Sciatic nerve (tissue), 2 donors: ENCODE results near the gene GAB1. TPM values are rescaled to one million over a fixed set of nuclear protein-coding genes. Genes with fewer than 3 reads are reported as not detected.

Experiments used
- ATAC-seq: fragments of 200-7000 bp; cut with Tn5 transposase; one replicate; pipeline ENCODE4 v1.9.1; 2020; ENCODE audit warnings: mild to moderate bottlenecking, moderate library complexity
- DNase-seq: peaks from one replicate; pipeline ENCODE4 v3.0.0-alpha.2; 2020; ENCODE audit warnings: low spot score
- intact Hi-C: fragments of 100-400 bp; cut with DNase I; formaldehyde crosslinking; loops from one replicate; pipeline ENCODE4 v1.14.2; 2022
- total RNA-seq: library from RNA; stranded (reverse); fragmentation: NEBNext Ultra II Directional; extraction: Animal tissue kit (Norgen Biotek cat#: 25700); gene quantifications from one replicate; pipeline ENCODE4 v1.2.1, GENCODE V29; 2021
- donor health status: DM: no; HTN: no; CAD: no.
- donor health status: DM: no; HTN: no; CAD: no.

GAB1 gene
- total RNA-seq, result 279 TPM

GRCh38 chr4:143336781-143337599 is at the start of gene GAB1:
TSS of gene GAB1 (plus strand) at chr4:143336876. CDS start at chr4:143337189, 313 bp downstream.
- DNase-seq, result peak; percentile 86
- intact Hi-C loops, result loop anchor here (5.0 to 10.0 kb wide), 2 partner anchors 142 to 145 kb away; no protein-coding TSS in a partner anchor
- peak; percentile 48 for ATAC-seq

- no peak for DNase-seq
- intact Hi-C loops, result no loop called here
- ATAC-seq, result no peak
Measured at GRCh38 chr4:143287572-143287923, 49.1 kb upstream of the GAB1 start.

GRCh38 chr4:143288171-143288570 is 48.5 kb upstream of the GAB1 start:
- intact Hi-C loops, result no loop called here
- ATAC-seq (no peak), DNase-seq (no peak)

GRCh38 chr4:143289370-143289769 is 47.3 kb upstream of the GAB1 start:
- intact Hi-C loops, result no loop called here
- ATAC-seq (no peak), DNase-seq (no peak)

GRCh38 chr4:143291314-143291713 is 45.4 kb upstream of the GAB1 start:
- ATAC-seq, result no peak
- DNase-seq, result no peak
- intact Hi-C loops, result no loop called here

GRCh38 chr4:143292858-143293257 is 43.8 kb upstream of the GAB1 start:
- no peak for ATAC-seq
- intact Hi-C loops, result no loop called here
- no peak for DNase-seq

- intact Hi-C loops, result no loop called here
- peak; percentile 81 for DNase-seq
- peak; percentile 87 for ATAC-seq
Measured at GRCh38 chr4:143294310-143294709, 42.4 kb upstream of the GAB1 start.

GRCh38 chr4:143294710-143295275 is 41.9 kb upstream of the GAB1 start:
- no peak for DNase-seq
- ATAC-seq, result peak; percentile 33
- intact Hi-C loops, result no loop called here

- ATAC-seq, result no peak
- intact Hi-C loops, result no loop called here
- no peak for DNase-seq
Measured at GRCh38 chr4:143296397-143297067, 40.1 kb upstream of the GAB1 start.

GRCh38 chr4:143300860-143301259 is 35.8 kb upstream of the GAB1 start:
- ATAC-seq (no peak), DNase-seq (no peak)
- intact Hi-C loops, result no loop called here

- intact Hi-C loops, result no loop called here
- no peak for DNase-seq
- peak; percentile 41 for ATAC-seq
Measured at GRCh38 chr4:143302536-143302935, 34.1 kb upstream of the GAB1 start.

GRCh38 chr4:143306788-143307187 is 29.9 kb upstream of the GAB1 start:
- ATAC-seq (no peak), DNase-seq (no peak)
- intact Hi-C loops, result no loop called here

GRCh38 chr4:143307531-143307930 is 29.1 kb upstream of the GAB1 start:
- DNase-seq (no peak), ATAC-seq (peak; percentile 45)
- intact Hi-C loops, result no loop called here

- DNase-seq, result no peak
- no peak for ATAC-seq
- intact Hi-C loops, result no loop called here
Measured at GRCh38 chr4:143308377-143308776, 28.3 kb upstream of the GAB1 start.

GRCh38 chr4:143311924-143312323 is 24.8 kb upstream of the GAB1 start:
- ATAC-seq, result no peak
- intact Hi-C loops, result no loop called here

GRCh38 chr4:143313521-143313920 is 23.2 kb upstream of the GAB1 start:
- intact Hi-C loops, result no loop called here
- no peak for DNase-seq
- no peak for ATAC-seq

More at GRCh38 chr4:143311924-143312323, 24.8 kb upstream of the GAB1 start:
- no peak for DNase-seq

GRCh38 chr4:143313996-143314395 is 22.7 kb upstream of the GAB1 start:
- ATAC-seq (peak; percentile 50), DNase-seq (no peak)
- intact Hi-C loops, result no loop called here

- ATAC-seq (peak; percentile 50), DNase-seq (no peak)
- intact Hi-C loops, result no loop called here
Measured at GRCh38 chr4:143320113-143320512, 16.6 kb upstream of the GAB1 start.

- no peak for ATAC-seq
Measured at GRCh38 chr4:143326735-143327134, 9.9 kb upstream of the GAB1 start.

GRCh38 chr4:143329985-143330384 is 6.7 kb upstream of the GAB1 start:
- no peak for DNase-seq
- no peak for ATAC-seq
- intact Hi-C loops, result loop anchor here (10.0 kb wide), 1 partner anchor 135 kb away; no protein-coding TSS in a partner anchor

More at GRCh38 chr4:143326735-143327134, 9.9 kb upstream of the GAB1 start:
- DNase-seq, result no peak
- intact Hi-C loops, result no loop called here
